Measurements from ENCODE around the gene CUL9. TPM values are rescaled to one million over a fixed set of nuclear protein-coding genes. Genes with fewer than 3 reads are reported as not detected.

CUL9 gene
- total RNA-seq, 2 donors from 2014 or later = 73.9 to 78.0 TPM

GRCh38 chr6:43262780-43263313 lies 80.9 kb downstream of the CUL9 start:
- Mint-ChIP-seq H3K36me3 (ENCODE audit: low read depth) (no peaks in the 10 kb centered on the region), H3K27ac (no peak overlapping the region), H3K4me1 (peaks cover 11% of the 10 kb centered on the region), H3K4me3 (no peak overlapping the region), H3K27me3 (peaks cover 4% of the 10 kb centered on the region)
- DNase-seq = no peak
- no peak for ATAC-seq
- no peaks in the 10 kb centered on the region for H3K9me3 ChIP-seq (ENCODE audit: control insufficient read depth, low read length, poor library complexity, severe bottlenecking)

- H3K9me3 ChIP-seq (ENCODE audit: control insufficient read depth, low read length, poor library complexity, severe bottlenecking) = no peaks in the 10 kb centered on the region
- H3K36me3 Mint-ChIP-seq (ENCODE audit: low read depth) = no peaks in the 10 kb centered on the region
- H3K27ac Mint-ChIP-seq = no peak overlapping the region
- no peak overlapping the region for H3K4me3 Mint-ChIP-seq
- ATAC-seq = peak; percentile 95
- peak; percentile 55 to 66 (median 59) for DNase-seq
- no peaks in the 10 kb centered on the region for H3K27me3 Mint-ChIP-seq
- peaks cover 11% of the 10 kb centered on the region for H3K4me1 Mint-ChIP-seq
Observed at GRCh38 chr6:43263314-43264178, 81.5 kb downstream of the CUL9 start.

- no peaks in the 10 kb centered on the region for H3K9me3 ChIP-seq (ENCODE audit: control insufficient read depth, low read length, poor library complexity, severe bottlenecking)
- no peak for DNase-seq
- Mint-ChIP-seq H3K4me1 (peaks cover 16% of the 10 kb centered on the region), H3K36me3 (ENCODE audit: low read depth) (no peaks in the 10 kb centered on the region), H3K27me3 (peaks cover 5% of the 10 kb centered on the region), H3K4me3 (no peak overlapping the region), H3K27ac (no peak overlapping the region)
- no peak for ATAC-seq
Observed at GRCh38 chr6:43264599-43265145, 82.7 kb downstream of the CUL9 start.

GRCh38 chr6:43265564-43265963 lies 83.6 kb downstream of the CUL9 start:
- H3K27ac Mint-ChIP-seq = no peak overlapping the region
- H3K4me1 Mint-ChIP-seq = peaks cover 20% of the 10 kb centered on the region
- ATAC-seq (no peak), DNase-seq (no peak)
- no peak overlapping the region for H3K4me3 Mint-ChIP-seq
- H3K27me3 Mint-ChIP-seq = peaks cover 5% of the 10 kb centered on the region
- H3K9me3 ChIP-seq (ENCODE audit: control insufficient read depth, low read length, poor library complexity, severe bottlenecking) = no peaks in the 10 kb centered on the region
- H3K36me3 Mint-ChIP-seq (ENCODE audit: low read depth) = no peaks in the 10 kb centered on the region

GRCh38 chr6:43267619-43268354 lies 85.8 kb downstream of the CUL9 start:
- peak overlapping the region; percentile 12 for H3K4me3 Mint-ChIP-seq
- ATAC-seq = no peak

GRCh38 chr6:43268355-43268700 lies 86.3 kb downstream of the CUL9 start:
- no peak for ATAC-seq
- H3K27me3 Mint-ChIP-seq = peaks cover 5% of the 10 kb centered on the region

More at GRCh38 chr6:43267619-43268354, 85.8 kb downstream of the CUL9 start:
- Mint-ChIP-seq H3K4me1 (peaks cover 16% of the 10 kb centered on the region), H3K36me3 (ENCODE audit: low read depth) (no peaks in the 10 kb centered on the region), H3K27me3 (peaks cover 5% of the 10 kb centered on the region), H3K27ac (no peak overlapping the region)
- H3K9me3 ChIP-seq (ENCODE audit: control insufficient read depth, low read length, poor library complexity, severe bottlenecking) = no peaks in the 10 kb centered on the region
- no peak for DNase-seq

GRCh38 chr6:43268782-43269272 lies 86.8 kb downstream of the CUL9 start:
- peaks cover 12% of the 10 kb centered on the region for H3K4me1 Mint-ChIP-seq
- DNase-seq (no peak), ATAC-seq (no peak)
- no peak overlapping the region for H3K27ac Mint-ChIP-seq
- no peaks in the 10 kb centered on the region for H3K36me3 Mint-ChIP-seq (ENCODE audit: low read depth)
- peak overlapping the region; percentile 66 for H3K4me3 Mint-ChIP-seq
- H3K27me3 Mint-ChIP-seq = peaks cover 5% of the 10 kb centered on the region
- no peaks in the 10 kb centered on the region for H3K9me3 ChIP-seq (ENCODE audit: control insufficient read depth, low read length, poor library complexity, severe bottlenecking)

More at GRCh38 chr6:43268355-43268700, 86.3 kb downstream of the CUL9 start:
- no peak for DNase-seq
- H3K9me3 ChIP-seq (ENCODE audit: control insufficient read depth, low read length, poor library complexity, severe bottlenecking) = no peaks in the 10 kb centered on the region
- no peaks in the 10 kb centered on the region for H3K36me3 Mint-ChIP-seq (ENCODE audit: low read depth)
- H3K27ac Mint-ChIP-seq = no peak overlapping the region
- H3K4me3 Mint-ChIP-seq = no peak overlapping the region
- H3K4me1 Mint-ChIP-seq = peaks cover 16% of the 10 kb centered on the region

- no peaks in the 10 kb centered on the region for H3K9me3 ChIP-seq (ENCODE audit: control insufficient read depth, low read length, poor library complexity, severe bottlenecking)
- Mint-ChIP-seq H3K36me3 (ENCODE audit: low read depth) (no peaks in the 10 kb centered on the region), H3K4me1 (peaks cover 16% of the 10 kb centered on the region), H3K27me3 (peaks cover 5% of the 10 kb centered on the region), H3K27ac (no peak overlapping the region), H3K4me3 (peak overlapping the region; percentile 69)
- DNase-seq (peak in 2 of 3 donors; percentile 22 to 26), ATAC-seq (peak; percentile 71)
Observed at GRCh38 chr6:43269273-43270007, 87.4 kb downstream of the CUL9 start.

- no peaks in the 10 kb centered on the region for H3K9me3 ChIP-seq (ENCODE audit: control insufficient read depth, low read length, poor library complexity, severe bottlenecking)
- peaks cover 9% of the 10 kb centered on the region for H3K27me3 Mint-ChIP-seq
- no peak overlapping the region for H3K4me3 Mint-ChIP-seq
- H3K27ac Mint-ChIP-seq = peak overlapping the region; percentile 4
- H3K36me3 Mint-ChIP-seq (ENCODE audit: low read depth) = peaks cover 3% of the 10 kb centered on the region
- DNase-seq (no peak), ATAC-seq (no peak)
- H3K4me1 Mint-ChIP-seq = peaks cover 20% of the 10 kb centered on the region
Observed at GRCh38 chr6:43271103-43271815, 89.3 kb downstream of the CUL9 start.

- no peak for DNase-seq
- no peak overlapping the region for H3K27ac Mint-ChIP-seq
- H3K9me3 ChIP-seq (ENCODE audit: control insufficient read depth, low read length, poor library complexity, severe bottlenecking) = no peaks in the 10 kb centered on the region
- H3K4me3 Mint-ChIP-seq = no peak overlapping the region
- H3K27me3 Mint-ChIP-seq = peaks cover 16% of the 10 kb centered on the region
- peaks cover 4% of the 10 kb centered on the region for H3K36me3 Mint-ChIP-seq (ENCODE audit: low read depth)
- peaks cover 21% of the 10 kb centered on the region for H3K4me1 Mint-ChIP-seq
- no peak for ATAC-seq
Observed at GRCh38 chr6:43271944-43272343, 89.9 kb downstream of the CUL9 start.

- no peak for ATAC-seq
- Mint-ChIP-seq H3K27me3 (peaks cover 33% of the 10 kb centered on the region), H3K27ac (no peak overlapping the region), H3K4me1 (peaks cover 21% of the 10 kb centered on the region), H3K4me3 (no peak overlapping the region), H3K36me3 (ENCODE audit: low read depth) (peaks cover 6% of the 10 kb centered on the region)
- H3K9me3 ChIP-seq (ENCODE audit: control insufficient read depth, low read length, poor library complexity, severe bottlenecking) = no peaks in the 10 kb centered on the region
- DNase-seq = no peak
Observed at GRCh38 chr6:43273707-43274106, 91.7 kb downstream of the CUL9 start.
